Measurements from ENCODE around the gene REEP1.
"Not testable (repeated sequence)": the region's sequence is repeated elsewhere in the genome, so short reads cannot be mapped to it uniquely, and the experiment has no call there.

Gene REEP1

DNA sequence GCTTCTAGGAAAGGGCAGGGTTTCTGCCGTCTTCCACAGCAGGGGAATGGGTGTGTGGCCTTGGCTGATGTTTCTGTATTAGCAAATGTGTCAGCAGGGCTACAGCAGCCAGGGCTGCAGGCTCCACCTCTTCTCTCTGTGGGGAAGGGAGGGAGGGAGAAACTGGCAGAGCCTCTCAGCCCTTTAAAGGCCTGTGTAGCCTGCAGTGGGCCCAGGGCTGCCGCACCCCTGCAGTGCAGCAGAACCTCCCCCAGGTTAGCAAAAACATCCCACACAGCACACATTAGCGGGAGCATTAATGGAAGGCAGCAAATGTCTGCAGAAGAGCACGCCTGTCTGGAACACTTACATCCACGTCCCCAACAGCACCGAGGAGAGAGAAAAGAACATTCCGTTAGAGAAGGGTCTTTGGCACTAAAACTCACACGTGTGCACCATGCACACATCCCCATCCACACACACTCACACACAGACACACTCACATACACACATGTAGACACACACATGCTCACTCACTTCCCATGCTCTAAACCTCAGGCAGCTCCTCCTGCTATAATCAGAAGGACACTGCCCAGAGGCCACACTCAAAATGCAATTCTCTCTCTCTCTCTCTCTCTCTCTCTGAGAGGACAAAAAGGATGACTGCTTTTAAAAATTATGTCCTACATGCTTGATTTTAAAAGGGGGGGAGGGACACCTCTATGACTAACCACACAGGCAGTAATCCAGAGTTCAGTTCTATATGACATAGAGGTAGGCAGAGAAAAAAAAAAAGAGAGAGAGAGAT, 114.1 kb downstream of the REEP1 start:
- no peak for DNase-seq

DNA sequence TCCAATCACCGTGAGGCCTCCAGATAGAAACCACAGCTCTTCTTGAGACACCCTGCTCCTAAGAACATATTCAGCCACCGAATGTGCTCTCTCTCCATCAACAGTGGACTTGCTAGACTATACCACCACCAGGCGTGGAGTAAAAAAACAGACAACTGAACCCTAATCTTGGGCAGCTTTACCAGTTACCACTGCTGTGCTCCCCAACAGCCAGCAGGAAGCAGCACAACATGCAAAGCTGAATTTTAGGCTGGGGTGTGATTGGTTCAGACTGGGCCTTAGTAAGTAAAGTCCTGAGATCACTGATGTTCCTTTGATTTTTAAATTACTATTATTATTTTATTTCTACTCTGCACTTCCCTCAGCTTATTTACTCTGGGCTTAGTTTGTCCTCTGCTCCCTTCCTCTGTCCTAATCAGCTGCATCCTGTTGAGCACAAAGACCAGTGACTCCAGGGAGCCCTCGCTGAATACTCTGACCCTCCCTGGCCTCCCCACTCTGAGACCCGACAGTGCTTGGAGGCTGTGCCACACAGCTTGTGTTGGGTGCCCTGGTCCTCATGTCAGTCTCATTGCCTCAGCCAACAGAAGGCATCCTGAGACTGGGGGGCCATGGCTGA, 116.3 kb downstream of the REEP1 start:
- peak; percentile 57 to 63 for DNase-seq

DNA sequence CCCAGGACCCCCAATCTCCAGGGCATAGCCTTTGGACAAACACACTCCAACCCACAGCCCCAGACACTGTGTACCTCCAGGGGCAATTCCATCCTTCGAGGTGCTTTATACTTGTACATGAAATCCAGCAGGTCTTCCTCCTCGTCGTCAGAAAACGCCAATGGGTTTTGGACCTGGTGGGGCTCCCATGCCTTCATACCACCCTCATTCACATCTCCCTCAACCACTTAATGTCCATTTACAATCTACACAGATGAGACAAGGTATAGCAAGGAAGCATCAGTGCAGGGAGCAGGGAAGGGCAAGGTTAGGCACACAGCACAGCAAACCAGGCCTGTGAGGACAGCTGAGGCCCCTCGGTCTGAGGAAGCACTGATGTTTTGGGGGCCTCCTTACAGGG, 117.5 kb downstream of the REEP1 start:
- DNase-seq: no peak

DNA sequence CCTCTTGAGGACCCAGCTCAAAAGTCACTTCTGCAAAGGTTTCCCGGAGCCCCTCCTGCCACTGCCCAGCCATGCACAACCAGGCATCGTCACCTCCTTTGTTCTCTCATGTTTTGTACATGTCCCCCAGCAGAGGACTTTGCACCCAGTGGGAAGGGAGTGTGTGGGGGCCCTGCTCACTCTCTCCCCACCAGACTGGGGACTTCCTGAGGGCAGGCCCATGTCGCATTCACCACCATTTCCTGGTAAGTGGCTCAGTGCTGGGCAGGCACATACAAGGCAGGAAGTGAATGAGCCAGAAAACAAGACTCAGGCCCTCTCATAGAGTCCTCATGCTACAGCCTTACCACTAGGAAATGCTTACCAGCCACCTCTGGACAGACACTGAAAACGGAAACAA, 119.3 kb downstream of the REEP1 start:
- no peak for DNase-seq

DNA sequence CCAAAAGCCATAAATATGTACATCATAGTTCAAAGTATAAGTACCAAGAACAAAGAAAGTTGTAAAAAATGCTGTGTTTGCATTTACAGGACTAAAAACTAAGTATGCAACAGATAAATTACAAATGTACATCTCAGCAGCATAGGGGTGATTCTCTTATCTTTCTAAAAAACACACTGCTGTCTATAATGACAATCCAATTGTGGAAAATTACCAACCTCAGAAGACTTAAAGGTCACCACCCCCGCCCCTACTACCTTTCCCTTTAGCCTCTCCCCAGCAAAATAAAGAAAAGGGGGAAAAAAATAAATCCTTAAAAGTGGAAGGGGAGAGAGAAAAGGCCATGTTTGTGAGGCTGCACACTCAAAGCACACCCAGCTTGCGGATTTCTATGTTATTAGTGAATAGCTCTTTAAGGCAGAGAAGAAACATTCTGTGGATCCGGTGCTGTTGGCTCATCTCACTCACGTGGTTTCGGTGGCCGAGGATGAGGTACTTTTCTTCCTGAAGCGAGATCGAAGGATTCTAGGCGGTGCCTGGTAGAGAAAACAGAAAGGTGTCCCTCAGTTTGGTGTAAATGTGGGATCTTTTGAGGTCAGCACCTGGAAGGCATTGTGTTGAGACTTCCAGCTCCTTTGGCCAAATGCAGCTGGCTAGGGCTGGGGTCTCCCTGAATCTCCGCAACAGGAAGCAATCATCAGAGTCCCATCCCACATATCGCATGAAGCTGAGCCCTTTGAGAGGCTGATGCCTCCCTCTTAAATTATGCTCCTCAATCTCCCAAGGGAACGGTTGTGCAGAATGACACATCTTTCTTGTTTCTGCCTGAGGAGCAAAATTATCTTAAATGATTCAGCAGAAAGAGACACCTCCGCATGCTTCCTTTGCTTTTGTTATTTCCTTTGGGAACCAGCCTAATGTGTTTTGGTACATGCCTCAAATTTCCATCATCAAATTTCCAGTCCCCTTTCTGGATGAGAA, 120.6 kb downstream of the REEP1 start:
- DNase-seq: no peak

DNA sequence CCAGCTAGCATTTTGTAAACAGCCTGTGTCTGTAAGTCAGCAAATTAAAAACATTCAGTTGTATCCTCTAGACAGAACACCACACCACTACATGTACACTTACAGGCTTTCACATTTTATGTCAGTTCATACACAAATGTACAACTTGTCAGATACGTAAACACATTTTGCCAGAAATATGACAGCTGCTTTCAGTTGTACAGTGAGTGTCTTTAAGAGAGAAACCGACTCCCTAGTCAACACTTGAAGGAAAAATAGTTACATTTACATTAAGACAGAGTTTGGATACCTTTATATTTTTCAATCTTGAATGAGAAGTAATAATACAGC, 123.0 kb downstream of the REEP1 start:
- DNase-seq: no peak

DNA sequence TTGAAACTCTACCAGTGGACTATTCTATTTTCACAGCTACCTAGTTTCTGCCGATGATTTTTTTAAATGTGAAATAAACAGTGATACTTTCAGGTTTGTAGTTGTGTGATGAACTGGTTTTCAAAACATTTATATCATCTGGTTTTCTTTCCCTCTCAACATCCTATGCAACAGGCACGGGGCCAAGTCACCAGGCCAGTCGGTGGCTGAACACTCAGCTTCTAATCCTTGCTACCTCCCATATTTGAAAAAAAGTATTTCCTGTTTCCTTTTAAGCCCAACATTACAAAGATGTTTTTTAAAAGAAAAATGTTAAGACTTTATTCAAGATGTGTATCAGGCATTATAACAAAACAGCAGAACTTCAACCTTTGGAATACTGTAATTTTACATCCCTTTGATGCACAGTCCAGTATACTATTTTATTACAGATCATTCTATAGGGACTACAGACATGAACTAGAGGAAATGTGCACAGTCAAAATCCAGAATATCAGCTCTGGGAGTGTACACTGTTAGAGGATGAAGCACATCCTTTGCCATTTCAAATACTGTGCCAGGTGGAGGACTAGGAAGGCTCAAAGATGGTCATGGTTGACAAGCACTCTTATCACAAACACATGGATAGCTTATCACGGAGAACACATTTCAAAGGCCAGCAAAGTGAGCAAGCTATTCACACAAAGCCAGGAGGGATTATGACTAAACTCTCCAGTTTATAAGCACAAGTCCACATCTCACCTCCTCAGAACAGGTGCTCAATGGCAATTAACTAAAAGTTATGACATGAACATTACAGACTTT, 123.5 kb downstream of the REEP1 start:
- DNase-seq: no peak

DNA sequence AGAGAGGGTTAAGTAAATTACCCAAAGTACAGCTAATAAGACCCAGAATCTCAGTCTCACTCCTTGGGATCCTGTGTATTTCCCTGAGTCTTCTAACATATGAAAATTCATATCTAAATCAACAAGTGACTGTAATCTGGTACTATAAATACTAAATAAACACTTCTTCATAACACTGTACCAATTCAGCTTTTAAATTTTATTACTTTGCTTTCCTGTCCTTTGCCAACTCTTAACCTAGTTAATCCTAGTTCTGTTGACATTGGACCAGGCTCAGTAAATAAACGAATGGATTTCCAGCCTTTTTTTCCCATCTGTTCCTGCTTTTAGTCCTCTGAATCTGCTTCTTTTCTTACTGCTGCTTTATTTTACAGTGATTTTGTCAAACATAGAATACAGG, 124.4 kb downstream of the REEP1 start:
- no peak for DNase-seq

DNA sequence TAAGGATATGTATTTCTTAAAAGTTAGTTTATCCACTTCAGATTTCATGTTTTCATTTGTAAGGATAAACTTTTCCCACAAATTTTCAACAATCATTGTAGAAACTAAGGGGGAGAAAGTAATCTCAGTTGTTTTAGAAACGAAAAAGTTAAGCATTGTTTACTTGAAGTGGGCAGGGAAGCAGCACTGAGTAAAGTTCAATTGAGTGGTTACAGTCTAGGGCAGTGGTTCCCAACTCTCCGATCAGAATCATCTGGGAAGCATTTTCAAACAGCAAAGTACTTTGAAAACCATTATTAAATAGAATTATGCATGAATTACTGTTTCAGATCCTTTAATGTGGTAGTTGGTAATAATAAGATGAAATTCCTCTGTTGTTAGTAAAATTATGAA, 125.6 kb downstream of the REEP1 start:
- no peak for DNase-seq

DNA sequence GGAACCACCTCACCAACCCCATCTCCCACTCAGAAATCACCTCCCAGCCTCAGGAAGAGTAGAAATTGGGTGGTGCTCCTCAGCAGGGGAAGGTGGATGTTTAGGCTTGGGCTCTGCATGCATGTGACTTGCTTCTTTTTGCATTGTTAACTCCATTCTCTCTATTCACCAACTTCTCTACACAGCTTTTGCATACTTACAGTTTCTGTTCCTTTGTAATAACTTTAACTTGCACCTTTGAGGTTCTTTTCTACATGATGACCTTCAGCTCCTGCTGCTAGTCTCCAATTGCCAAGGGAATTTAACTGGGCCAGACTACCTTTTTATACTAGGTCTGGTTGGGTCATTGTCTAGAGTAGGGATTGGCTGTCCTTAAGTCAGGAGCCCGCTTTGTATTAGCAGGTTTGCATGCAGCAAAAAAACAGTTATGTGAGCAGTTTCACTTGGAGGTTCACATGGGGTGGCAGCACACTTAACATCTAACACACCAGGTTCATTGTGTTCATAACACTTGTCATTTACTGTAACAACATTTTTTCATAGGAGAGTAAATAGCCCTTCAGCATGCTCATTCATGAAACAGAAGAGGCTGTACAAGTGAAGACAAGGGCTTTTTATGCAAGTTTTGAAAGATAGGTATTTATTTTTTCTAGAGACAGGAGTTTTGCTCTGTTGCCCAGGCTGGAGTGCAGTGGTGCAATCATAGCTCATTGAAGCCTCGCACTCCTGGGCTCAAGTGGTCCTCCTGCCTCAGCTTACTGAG, 126.2 kb downstream of the REEP1 start:
- DNase-seq: no peak

DNA sequence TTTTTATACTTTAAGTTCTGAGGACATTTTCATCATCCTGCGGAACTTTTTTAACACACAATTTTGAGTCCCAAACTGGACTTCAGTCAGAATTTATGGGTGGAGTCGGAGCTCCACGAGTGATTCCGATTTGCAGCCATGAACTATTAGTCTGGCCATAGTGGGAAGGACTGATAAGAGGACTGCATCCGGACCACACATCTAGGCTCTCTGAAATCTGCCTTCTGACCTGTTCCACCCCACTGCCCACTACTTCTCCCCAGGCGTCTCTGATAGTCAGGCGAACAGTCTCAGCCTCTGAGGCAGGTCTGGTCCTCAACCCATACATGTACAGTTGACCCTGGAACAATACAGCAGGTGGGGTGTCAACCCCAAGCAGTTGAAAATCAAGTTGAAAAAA, 133.0 kb downstream of the REEP1 start:
- DNase-seq: no peak

DNA sequence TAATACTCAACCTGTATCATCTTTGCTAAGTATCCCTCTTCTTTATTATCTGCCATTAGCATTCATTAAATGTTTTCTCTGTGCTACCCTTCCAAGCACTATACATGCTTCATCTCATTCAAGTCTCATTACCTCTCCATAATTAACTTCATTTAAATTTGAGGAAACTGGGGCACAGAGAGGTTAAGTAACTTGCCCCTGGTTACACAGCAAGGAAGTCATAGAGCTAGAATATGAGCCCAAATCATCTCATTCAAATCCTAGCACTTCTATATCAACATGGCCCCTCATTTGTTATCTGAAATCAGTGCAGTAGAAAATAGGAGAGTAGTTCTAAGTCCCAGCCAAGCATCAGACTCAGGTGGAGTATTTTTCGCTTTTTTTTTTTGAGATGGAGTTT, 133.8 kb downstream of the REEP1 start:
- no peak for DNase-seq

DNA sequence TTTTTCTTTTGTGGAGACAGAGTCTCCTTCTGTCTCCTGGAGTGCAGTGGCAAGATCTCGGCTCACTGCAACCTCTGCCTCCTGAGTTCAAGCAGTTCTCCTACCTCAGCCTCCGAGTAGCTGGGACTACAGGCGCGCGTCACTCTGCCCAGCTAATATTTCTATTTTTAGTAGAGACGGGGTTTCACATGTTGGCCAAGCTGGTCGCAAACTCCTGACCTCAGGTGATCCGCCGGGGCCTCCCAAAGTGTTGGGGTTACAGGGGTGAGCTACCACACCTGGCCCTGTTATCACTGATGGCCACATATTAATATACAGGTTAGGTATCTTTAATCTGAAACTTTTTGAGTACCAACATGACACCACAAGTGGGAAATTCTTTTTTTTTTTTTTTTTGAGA, 134.7 kb downstream of the REEP1 start:
- no peak for DNase-seq

DNA sequence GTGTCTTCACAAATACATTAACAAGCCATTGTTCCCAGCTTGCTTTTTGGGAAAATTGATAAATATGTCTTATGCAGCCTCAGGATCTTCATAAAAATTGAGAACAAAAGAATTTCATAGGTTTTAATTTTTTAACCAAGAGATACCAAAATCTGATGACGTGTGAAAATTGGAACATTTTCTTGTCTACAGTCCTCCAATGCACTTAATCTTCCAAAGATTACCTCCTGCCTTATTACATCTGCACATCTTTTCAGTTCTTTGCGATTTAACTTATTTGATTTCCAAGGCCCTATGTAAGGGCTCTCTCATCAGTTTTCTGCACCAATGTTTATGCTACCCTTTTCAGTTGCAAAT, 135.1 kb downstream of the REEP1 start:
- DNase-seq: no peak

DNA sequence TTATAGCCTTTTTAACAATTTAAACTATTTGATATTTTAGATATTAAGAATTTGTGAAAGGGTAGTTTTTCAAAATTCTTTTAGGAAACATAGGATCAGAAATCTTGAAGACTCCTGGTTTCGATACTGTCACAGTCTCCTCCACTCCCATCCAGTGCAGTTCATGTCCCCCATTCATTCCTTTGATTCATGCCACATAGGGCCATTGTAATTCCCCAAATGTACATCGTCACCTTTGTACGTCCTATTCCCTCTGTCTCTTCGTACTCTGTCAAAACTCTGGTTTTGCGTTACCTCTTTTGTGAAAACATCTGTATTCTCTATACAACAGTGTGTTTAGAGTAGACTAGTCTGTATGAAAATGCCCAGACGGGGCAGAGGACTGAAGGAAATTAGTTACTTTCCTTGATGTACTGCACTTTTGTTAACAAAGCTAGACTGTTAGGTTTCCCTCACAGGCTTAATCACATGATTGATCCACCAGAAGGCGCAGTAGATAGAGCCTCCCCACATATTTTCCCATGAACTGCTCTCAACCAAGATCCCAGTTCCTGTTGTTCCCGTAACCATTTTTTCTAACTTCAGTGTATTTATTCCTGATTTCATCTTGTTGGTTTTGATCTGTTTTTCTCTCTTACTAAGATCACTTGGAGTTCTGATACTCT, 135.6 kb downstream of the REEP1 start:
- no peak for DNase-seq

DNA sequence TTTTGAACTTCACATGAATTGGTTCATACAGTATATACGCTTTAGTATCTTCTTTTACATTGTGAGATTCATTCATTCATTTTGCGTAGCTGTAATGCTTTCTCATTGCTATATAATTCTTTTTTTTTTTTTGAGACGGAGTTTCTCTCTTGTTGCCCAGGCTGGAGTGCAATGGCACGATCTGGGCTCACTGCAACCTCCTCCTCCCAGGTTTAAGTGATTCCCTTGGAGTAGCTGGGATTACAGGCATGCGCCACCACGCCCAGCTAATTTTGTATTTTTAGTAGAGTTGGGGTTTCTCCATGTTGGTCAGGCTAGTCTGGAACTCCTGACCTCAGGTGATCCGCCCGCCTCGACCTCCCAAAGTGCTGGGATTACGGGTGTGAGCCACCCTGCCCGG, 136.9 kb downstream of the REEP1 start:
- not testable (repeated sequence) for DNase-seq

DNA sequence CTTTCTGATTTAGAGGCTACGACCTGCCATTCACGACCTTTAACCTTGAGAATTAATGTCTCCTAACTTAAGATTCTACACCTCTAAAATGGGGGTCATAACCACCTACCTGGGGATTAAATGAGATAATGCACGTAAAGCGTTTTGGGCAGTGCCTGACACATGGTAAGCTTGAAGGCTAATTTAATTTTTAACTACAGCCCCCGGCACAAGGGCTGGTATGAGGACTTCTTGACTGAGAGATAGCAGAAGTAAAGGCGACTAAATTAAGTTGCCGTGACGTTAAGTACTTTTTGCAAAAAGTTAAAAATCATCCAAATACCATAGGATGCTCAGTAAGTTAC, 137.6 kb downstream of the REEP1 start:
- no peak for DNase-seq

DNA sequence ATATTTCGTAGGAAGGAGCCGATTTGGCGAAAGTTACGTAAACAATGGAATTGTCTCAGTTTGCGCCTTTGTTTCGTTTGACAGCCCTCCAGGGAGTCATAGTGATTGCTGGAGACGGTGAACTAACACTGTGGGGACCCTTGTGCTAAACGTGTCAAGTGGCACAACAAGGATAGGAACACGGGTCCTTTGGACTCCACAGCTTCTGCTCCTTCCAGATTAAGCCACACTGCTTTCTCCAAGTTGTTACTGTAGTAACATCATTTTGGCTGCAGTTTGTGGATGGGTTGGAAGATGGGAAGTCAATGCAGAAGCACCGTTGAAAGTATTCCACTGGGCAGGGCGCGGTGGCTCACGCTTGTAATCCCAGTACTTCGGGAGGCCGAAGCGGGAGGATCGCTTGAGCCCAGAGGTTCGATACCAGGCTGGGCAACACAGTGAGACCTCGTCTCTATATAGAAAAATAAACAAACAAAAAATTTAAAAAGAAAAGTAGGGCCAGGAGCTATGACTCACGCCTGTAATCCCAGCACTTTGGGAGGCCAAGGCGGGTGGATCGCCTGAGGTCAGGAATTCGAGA, 141.5 kb downstream of the REEP1 start:
- no peak for DNase-seq

DNA sequence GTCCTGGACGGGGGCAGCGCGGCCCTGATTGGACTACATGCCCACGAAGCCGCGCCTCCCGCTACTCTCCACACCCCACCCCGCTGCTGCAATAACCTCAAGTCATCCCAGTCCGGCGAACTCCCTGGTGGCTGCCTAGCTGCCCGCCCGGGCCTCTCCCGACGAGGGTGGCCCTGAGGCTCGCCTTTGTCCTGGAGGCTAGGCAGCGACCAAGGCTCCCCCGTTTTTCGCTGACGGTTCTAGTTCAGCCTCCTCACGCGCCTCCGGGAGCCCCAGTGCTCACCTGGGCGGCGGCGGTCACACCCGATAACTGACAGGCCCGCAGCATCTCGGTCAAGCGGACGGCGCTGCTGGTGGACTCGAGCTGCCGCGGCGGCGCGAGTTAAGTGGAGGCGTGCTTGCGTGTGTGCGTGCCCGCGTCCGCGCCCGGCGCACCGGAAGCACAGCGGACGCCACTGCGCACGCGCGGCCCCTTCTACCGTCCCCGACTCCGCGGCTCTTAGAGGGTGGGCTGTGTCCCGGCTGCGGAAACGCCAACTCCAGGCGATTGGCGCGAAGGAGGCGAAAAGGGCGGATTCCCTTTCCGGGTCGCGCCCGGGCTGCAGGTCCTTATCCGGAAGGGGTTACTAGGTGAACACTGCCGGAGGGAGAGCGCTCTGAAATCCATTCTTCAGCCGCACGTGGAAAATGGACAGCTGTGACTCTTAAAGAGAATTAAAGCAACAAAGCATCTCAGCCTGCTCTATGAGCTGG, 142.2 kb downstream of the REEP1 start, which contains the start of gene IMMT:
Gene IMMT (minus strand): TSS at position 408 of the 753 bp plus-strand sequence. CDS start 80 bp downstream, at position 328.
- peak; percentile 92 to 94 for DNase-seq

DNA sequence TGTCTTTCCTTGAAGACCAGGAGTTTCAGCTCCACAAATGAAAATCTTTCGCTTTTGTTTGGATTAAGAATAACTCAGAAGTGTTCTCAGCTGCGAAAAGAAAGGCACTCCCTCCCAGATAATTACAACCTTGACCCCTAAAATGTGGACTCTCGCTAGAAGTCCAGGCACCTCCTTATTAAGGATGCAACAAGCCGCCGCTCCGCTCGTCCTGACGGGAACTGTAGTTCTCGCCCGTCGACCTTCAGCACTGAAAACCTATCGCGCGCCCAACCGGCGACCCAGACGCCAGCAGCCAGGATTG, 142.7 kb downstream of the REEP1 start:
- no peak for DNase-seq

Measured in activated T-cell treated with anti-CD3 and anti-CD28 coated beads, Interleukin-2, amount 50 U/mL, for 48 hours (primary cell).